ENCODE measurements around the gene ANKH.

Gene ANKH

DNA sequence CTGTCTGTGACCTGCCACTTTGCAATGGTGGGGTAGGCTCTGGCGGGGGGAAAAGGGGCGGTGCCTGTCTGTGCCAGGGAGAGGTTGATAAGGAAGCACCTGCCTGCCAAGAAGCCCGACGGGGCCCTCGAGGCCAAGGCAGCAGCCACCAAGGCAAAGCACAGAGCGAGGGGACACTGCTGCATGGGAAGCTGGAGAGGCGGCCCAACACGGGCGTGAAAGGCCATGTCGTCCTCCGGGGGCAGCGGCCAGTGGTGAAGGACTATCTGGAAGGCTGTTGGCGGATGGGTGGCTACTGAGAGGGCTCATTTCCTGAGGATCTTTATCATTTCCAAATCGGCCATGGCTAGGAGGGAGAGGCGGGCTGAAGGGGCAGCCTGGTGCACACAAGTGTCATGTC, 140.7 kb downstream of the ANKH start:
- H3K9me3 ChIP-seq (ENCODE audit: low read length) = no peaks in the 10 kb centered on the region
- H3K4me3 ChIP-seq (ENCODE audit: low read length) = no peak overlapping the region
- H2AFZ ChIP-seq (ENCODE audit: low read depth, low read length) = no peak overlapping the region
- H3K36me3 ChIP-seq (ENCODE audit: insufficient read depth, low read length) = no peaks in the 10 kb centered on the region
- H3K27me3 ChIP-seq (ENCODE audit: insufficient read depth, low read length) = no peaks in the 10 kb centered on the region
- H3K4me1 ChIP-seq (ENCODE audit: insufficient read depth, low read length) = peaks cover 20% of the 10 kb centered on the region

GRCh38 chr5:14730466-14730865, 141.1 kb downstream of the ANKH start:
- Histone ChIP-seq H3K9me3 (ENCODE audit: low read length) (no peaks in the 10 kb centered on the region), H3K36me3 (ENCODE audit: insufficient read depth, low read length) (no peaks in the 10 kb centered on the region), H2AFZ (ENCODE audit: low read depth, low read length) (no peak overlapping the region), H3K27me3 (ENCODE audit: insufficient read depth, low read length) (no peaks in the 10 kb centered on the region), H3K4me3 (ENCODE audit: low read length) (no peak overlapping the region), H3K4me1 (ENCODE audit: insufficient read depth, low read length) (peaks cover 20% of the 10 kb centered on the region)

- H3K36me3 ChIP-seq (ENCODE audit: insufficient read depth, low read length) = no peaks in the 10 kb centered on the region
- no peaks in the 10 kb centered on the region for H3K27me3 ChIP-seq (ENCODE audit: insufficient read depth, low read length)
Measured at GRCh38 chr5:14729448-14730385, 141.9 kb downstream of the ANKH start.

GRCh38 chr5:14728459-14728938, 143.1 kb downstream of the ANKH start:
- Histone ChIP-seq H3K4me1 (ENCODE audit: insufficient read depth, low read length) (peaks cover 20% of the 10 kb centered on the region), H3K36me3 (ENCODE audit: insufficient read depth, low read length) (no peaks in the 10 kb centered on the region), H2AFZ (ENCODE audit: low read depth, low read length) (no peak overlapping the region), H3K9me3 (ENCODE audit: low read length) (no peaks in the 10 kb centered on the region), H3K4me3 (ENCODE audit: low read length) (no peak overlapping the region), H3K27me3 (ENCODE audit: insufficient read depth, low read length) (no peaks in the 10 kb centered on the region)

More at GRCh38 chr5:14729448-14730385, 141.9 kb downstream of the ANKH start:
- Histone ChIP-seq H2AFZ (ENCODE audit: low read depth, low read length) (no peak overlapping the region), H3K4me1 (ENCODE audit: insufficient read depth, low read length) (peaks cover 20% of the 10 kb centered on the region), H3K4me3 (ENCODE audit: low read length) (no peak overlapping the region), H3K9me3 (ENCODE audit: low read length) (no peaks in the 10 kb centered on the region)

- Histone ChIP-seq H3K36me3 (ENCODE audit: insufficient read depth, low read length) (no peaks in the 10 kb centered on the region), H2AFZ (ENCODE audit: low read depth, low read length) (no peak overlapping the region), H3K27me3 (ENCODE audit: insufficient read depth, low read length) (no peaks in the 10 kb centered on the region), H3K4me3 (ENCODE audit: low read length) (no peak overlapping the region), H3K4me1 (ENCODE audit: insufficient read depth, low read length) (peaks cover 20% of the 10 kb centered on the region), H3K9me3 (ENCODE audit: low read length) (no peaks in the 10 kb centered on the region)
Measured at GRCh38 chr5:14727928-14728458, 143.6 kb downstream of the ANKH start.

GRCh38 chr5:14727428-14727865, 144.1 kb downstream of the ANKH start:
- Histone ChIP-seq H3K27me3 (ENCODE audit: insufficient read depth, low read length) (no peaks in the 10 kb centered on the region), H3K4me3 (ENCODE audit: low read length) (no peak overlapping the region), H3K36me3 (ENCODE audit: insufficient read depth, low read length) (no peaks in the 10 kb centered on the region), H2AFZ (ENCODE audit: low read depth, low read length) (no peak overlapping the region), H3K9me3 (ENCODE audit: low read length) (no peaks in the 10 kb centered on the region), H3K4me1 (ENCODE audit: insufficient read depth, low read length) (peaks cover 20% of the 10 kb centered on the region)

GRCh38 chr5:14726066-14726838, 145.3 kb downstream of the ANKH start:
- Histone ChIP-seq H3K36me3 (ENCODE audit: insufficient read depth, low read length) (no peaks in the 10 kb centered on the region), H3K9me3 (ENCODE audit: low read length) (no peaks in the 10 kb centered on the region), H3K4me1 (ENCODE audit: insufficient read depth, low read length) (peaks cover 20% of the 10 kb centered on the region), H3K27me3 (ENCODE audit: insufficient read depth, low read length) (no peaks in the 10 kb centered on the region), H2AFZ (ENCODE audit: low read depth, low read length) (no peak overlapping the region), H3K4me3 (ENCODE audit: low read length) (no peak overlapping the region)

- H2AFZ ChIP-seq (ENCODE audit: low read depth, low read length) = no peak overlapping the region
- H3K27me3 ChIP-seq (ENCODE audit: insufficient read depth, low read length) = no peaks in the 10 kb centered on the region
- H3K36me3 ChIP-seq (ENCODE audit: insufficient read depth, low read length) = no peaks in the 10 kb centered on the region
- H3K4me3 ChIP-seq (ENCODE audit: low read length) = no peak overlapping the region
- H3K4me1 ChIP-seq (ENCODE audit: insufficient read depth, low read length) = peaks cover 18% of the 10 kb centered on the region
- H3K9me3 ChIP-seq (ENCODE audit: low read length) = no peaks in the 10 kb centered on the region
Measured at GRCh38 chr5:14724633-14725032, 146.9 kb downstream of the ANKH start.

GRCh38 chr5:14723701-14724132, 147.9 kb downstream of the ANKH start:
- H3K4me3 ChIP-seq (ENCODE audit: low read length) = no peak overlapping the region
- no peaks in the 10 kb centered on the region for H3K36me3 ChIP-seq (ENCODE audit: insufficient read depth, low read length)
- no peaks in the 10 kb centered on the region for H3K9me3 ChIP-seq (ENCODE audit: low read length)
- no peak overlapping the region for H2AFZ ChIP-seq (ENCODE audit: low read depth, low read length)
- no peaks in the 10 kb centered on the region for H3K27me3 ChIP-seq (ENCODE audit: insufficient read depth, low read length)
- peaks cover 14% of the 10 kb centered on the region for H3K4me1 ChIP-seq (ENCODE audit: insufficient read depth, low read length)

DNA sequence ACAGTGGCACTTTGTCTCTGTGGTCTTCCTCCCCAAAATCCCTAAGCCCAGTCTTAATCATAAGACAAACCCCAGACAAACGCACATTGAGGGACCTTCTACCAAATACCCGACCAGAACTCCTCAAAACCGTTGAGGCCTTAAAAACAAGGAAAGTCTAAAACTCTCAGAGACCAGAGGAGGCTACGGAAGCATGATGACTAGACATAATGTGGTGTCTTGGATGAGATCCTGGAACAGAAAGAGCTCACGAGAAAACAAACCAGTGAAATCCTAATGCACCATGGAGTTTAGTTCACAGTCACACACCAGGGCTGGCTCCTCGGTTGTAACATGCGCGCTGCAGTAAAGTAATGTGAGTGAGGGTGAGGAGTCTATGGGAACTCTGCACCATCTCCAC, 148.7 kb downstream of the ANKH start:
- Histone ChIP-seq H3K27me3 (ENCODE audit: insufficient read depth, low read length) (no peaks in the 10 kb centered on the region), H3K4me3 (ENCODE audit: low read length) (no peak overlapping the region), H2AFZ (ENCODE audit: low read depth, low read length) (no peak overlapping the region), H3K9me3 (ENCODE audit: low read length) (no peaks in the 10 kb centered on the region), H3K36me3 (ENCODE audit: insufficient read depth, low read length) (no peaks in the 10 kb centered on the region), H3K4me1 (ENCODE audit: insufficient read depth, low read length) (peaks cover 6% of the 10 kb centered on the region)

GRCh38 chr5:14721990-14722656, 149.5 kb downstream of the ANKH start:
- H3K4me3 ChIP-seq (ENCODE audit: low read length) = no peak overlapping the region
- H3K36me3 ChIP-seq (ENCODE audit: insufficient read depth, low read length) = no peaks in the 10 kb centered on the region
- H2AFZ ChIP-seq (ENCODE audit: low read depth, low read length) = no peak overlapping the region
- H3K9me3 ChIP-seq (ENCODE audit: low read length) = no peaks in the 10 kb centered on the region
- no peaks in the 10 kb centered on the region for H3K27me3 ChIP-seq (ENCODE audit: insufficient read depth, low read length)
- no peaks in the 10 kb centered on the region for H3K4me1 ChIP-seq (ENCODE audit: insufficient read depth, low read length)

- no peak overlapping the region for H2AFZ ChIP-seq (ENCODE audit: low read depth, low read length)
- H3K9me3 ChIP-seq (ENCODE audit: low read length) = peaks cover 2% of the 10 kb centered on the region
- peaks cover 7% of the 10 kb centered on the region for H3K36me3 ChIP-seq (ENCODE audit: insufficient read depth, low read length)
- H3K27me3 ChIP-seq (ENCODE audit: insufficient read depth, low read length) = no peaks in the 10 kb centered on the region
- H3K4me3 ChIP-seq (ENCODE audit: low read length) = no peak overlapping the region
- H3K4me1 ChIP-seq (ENCODE audit: insufficient read depth, low read length) = no peaks in the 10 kb centered on the region
Measured at GRCh38 chr5:14720236-14720923, 151.2 kb downstream of the ANKH start.
